ENCODE data around the gene ABLIM2.
A peak's percentile ranks its signal among the peaks of the same experiment; 100 is the strongest.

ABLIM2 gene

DNA sequence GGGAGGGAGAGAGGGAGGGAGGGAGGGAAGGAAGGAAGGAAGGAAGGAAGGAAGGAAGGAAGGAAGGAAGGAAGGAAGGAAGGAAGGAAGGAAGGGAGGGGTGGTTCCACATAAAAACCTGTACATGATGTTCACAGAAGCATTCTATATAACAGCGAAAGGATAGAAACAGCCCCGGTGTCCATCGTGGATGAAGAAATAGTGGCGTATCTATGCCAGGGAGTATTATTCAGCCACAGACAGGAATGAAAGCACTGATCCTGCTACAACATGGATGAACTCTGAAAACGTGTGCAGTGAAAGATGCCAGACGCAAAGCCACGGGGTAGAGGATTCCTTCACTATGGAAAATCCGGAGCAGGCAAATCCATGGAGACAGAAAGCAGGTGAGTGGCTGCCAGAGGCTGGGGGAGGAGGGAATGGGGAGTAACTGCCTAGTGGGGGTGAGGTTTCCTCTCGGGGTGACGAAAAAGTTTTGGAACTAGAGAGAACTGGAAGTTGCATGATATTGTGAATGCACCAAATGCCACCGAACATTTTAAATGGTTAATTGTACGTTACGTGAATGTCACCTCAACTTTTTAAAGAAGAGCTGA, 92.2 kb downstream of the ABLIM2 start:
- no peak for DNase-seq

DNA sequence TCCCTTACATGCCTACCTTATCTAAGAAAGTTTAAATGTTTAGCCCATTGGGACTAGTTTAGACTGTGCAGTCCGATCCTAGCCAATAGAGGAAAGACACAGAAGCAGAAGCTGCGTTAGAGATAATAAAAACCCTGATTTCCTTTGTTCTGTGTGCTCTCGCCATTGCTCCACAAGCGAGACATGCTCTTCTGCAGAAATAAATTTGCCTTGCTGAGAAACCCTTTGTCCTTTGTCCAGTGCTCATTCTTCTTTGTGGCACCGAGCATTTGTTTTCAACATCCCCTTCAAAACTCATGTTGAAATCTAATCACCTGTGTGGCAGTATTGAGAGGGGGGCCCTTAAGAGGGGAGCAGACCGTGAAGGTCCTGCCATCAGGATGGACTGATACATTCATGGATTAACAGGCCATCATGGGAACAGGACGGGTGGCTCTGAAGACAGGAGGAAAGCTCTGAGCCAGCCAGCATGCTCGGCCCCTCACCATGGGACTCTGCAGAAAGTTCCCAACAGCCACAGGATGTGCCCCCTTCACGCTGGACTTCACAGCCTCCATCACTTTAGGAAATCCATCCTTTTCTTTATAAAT, 94.5 kb downstream of the ABLIM2 start:
- DNase-seq = no peak

DNA sequence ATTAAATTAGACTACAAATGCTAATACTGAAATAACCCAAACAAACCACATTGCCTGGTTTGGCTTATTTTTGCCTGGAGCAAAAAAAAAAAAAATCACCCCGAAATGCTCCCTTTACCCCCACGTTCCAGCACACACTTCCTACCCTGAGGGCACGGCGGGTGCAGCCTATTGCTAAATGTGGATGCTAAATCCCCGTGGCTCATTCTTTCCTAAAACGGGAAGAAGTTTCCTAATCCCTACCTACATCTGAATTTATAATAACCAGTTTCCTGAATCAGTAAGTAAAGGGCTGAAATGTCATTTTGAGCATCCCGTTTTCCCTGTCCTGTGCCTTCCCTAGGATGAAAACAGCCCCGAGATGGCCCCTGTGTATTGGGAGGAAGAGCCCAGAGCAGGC, 97.0 kb downstream of the ABLIM2 start:
- no peak for DNase-seq

GRCh38 chr4:8061145-8061544, 97.5 kb downstream of the ABLIM2 start:
- no peak for DNase-seq

DNA sequence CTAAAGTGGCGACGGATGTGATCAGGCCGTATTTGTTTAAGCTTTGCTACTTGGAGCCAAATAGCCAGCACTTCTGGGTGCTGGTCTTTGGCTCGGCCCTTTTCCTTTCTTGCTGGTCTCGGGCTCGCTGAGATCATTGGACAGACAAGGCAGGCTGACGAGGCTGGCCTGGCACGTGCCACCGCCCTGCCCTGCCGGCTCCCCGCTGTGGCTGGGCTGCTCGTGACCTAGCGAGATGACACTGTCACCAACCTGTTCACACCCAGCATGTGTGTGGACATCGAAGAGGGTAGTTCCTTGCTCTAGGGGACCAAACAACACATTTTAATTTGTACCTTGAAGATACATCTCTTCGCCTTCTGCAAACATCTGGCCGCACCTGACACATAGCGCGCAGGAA, 98.0 kb downstream of the ABLIM2 start:
- no peak for DNase-seq

DNA sequence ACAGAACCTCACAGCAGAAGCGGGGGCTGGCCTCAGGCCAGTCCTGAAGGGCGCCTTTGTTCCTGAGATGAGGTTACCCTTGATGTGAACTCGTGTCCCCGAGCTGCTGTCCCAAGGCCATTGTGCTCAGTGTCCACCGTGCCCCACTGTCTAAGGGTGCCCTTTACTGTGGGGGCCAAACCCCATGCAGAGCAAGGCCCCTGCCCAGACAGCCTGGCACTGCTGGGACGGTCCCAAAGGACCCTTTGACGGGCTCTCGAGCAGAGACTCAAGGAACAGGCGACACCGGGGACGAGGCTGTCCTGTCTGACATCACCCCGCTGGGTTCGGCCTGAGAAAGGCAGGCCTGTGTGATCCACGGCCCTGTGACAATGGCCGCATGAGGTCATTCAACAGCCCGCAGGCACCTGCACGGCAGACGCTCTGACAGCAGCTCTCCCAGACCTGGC, 100.6 kb downstream of the ABLIM2 start:
- DNase-seq = no peak

GRCh38 chr4:8055206-8055605, 103.4 kb downstream of the ABLIM2 start:
- DNase-seq = no peak

DNA sequence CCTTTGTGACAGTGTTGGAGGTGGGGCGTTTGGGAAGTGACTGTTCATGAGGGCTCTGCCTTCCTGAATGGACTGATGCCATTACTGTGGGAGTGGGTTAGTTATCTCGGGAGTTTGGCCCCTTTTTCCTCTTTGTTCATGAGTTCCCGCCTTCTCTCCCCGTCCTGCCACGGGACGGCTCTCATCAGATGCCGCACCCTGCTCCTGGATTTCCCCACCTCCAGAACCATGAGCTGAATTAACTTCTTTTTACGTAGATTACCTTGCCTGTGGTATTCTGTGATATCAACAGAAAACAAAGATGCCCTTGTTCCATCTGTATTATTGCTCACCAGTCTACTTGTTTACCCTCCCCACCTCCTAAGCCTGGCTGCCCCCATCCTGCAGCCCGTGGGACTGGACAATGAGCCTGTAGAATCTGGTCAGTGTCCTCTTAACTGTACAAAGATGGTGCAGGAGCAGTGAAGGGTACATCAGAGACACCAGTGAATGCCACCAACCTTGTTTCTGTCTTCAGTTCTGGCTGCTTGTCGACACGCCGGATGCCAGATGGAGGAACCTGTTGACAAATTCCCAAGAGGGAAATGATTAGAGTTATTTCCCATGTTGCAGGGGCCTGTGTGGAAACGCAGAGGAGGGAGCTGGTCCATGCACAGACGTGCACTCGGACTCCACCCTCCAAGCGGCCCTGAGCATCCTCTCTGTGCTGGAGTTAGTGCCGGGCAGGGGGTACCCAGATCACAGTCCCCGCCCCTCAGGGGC, 104.7 kb downstream of the ABLIM2 start:
- no peak for DNase-seq

- DNase-seq = no peak
Measured at GRCh38 chr4:8052160-8052691, 106.4 kb downstream of the ABLIM2 start.

GRCh38 chr4:8051644-8052043, 107.0 kb downstream of the ABLIM2 start:
- DNase-seq = no peak

- peak in 1 of 2 experiments; percentile 32 for DNase-seq
Measured at GRCh38 chr4:8050555-8051206, 107.9 kb downstream of the ABLIM2 start.

DNA sequence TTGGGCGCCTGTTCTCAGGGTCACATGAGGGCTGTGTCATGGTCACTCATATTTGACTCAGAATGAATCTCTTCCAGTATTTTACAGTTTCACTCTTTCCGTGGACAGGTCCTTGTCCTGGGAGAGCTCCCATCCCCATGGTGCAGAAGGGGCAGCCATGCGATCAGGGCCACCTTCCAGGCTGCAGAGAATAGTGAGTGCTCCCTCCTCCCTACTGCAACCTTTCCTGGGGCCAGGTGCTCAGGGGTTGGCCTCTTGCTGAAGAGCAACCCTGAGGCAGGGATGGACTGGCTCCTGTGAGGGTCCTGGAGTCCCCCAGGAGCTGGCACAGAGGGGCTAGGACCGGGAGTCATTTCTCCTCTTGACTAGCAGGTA, 108.4 kb downstream of the ABLIM2 start:
- DNase-seq = no peak

- DNase-seq = no peak
Measured at GRCh38 chr4:8048856-8049676, 109.5 kb downstream of the ABLIM2 start.

DNA sequence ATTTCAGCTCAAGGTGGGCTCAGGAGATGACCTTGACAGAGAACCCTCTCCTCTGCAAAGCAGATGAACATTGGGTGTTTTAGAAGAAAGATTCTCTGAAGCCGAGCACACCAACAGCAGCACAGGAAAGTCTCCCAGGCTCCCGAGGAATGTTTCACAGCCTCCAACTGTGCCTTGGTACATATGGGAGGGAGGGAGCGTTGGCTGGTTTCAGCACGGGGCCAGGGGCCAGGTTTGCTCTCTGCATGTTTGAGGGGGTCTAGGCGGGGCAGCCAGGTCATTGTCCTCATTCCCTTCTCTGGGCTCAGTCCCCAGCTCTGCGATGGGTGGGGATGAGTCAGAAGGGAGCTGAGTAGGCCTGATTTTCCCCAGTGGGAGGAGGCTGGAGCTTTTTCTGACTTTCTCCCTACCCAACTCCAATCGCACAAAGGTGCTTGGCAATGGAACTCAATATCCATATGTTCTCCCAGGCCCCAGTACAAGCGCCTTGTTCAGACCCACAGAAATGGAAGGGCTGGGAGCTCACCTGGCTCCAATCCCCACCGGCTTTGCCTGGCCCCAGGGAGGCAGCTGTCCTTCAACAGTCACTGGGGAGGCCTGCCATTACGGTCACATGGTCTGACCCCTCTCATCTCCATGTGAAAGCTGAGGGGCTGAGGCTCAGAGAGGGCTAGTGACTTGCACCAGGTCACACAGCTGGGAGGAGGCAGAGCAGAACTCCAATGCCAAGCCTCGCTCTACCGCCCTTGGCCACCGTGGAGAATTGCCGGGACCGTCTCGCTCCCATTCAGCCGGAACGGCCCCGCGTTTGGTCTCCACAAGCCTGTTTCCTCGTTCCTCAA, 110.6 kb downstream of the ABLIM2 start:
- no peak for DNase-seq

- no peak for DNase-seq
Measured at GRCh38 chr4:8046925-8047541, 111.6 kb downstream of the ABLIM2 start.

- no peak for DNase-seq
Measured at GRCh38 chr4:8045909-8046308, 112.7 kb downstream of the ABLIM2 start.

- DNase-seq = no peak
Measured at GRCh38 chr4:8044699-8045098, 113.9 kb downstream of the ABLIM2 start.

- no peak for DNase-seq
Measured at GRCh38 chr4:8044244-8044643, 114.4 kb downstream of the ABLIM2 start.

GRCh38 chr4:8043596-8043995, 115.0 kb downstream of the ABLIM2 start:
- DNase-seq = no peak

DNA sequence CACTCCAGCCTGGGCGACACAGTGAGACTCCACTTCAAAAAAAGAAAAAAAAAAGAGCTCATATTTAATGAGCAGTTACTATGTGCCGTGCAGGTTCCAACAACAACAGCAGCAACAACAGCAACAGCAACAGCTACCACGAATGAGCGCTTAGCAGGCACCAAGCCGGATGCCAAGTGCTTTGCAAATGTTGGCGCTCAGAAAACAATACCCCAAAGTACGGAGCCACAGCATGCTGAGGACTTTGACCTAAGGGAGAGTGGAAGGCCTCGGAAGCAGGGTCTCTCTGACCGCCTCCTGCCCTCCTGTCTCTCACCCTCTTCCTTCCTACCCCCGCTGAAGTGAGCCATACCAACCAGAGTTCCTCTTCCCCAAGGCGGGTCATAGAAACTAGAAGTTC, 116.7 kb downstream of the ABLIM2 start:
- DNase-seq = no peak

GRCh38 chr4:8041172-8041571, 117.4 kb downstream of the ABLIM2 start:
- peak in 1 of 2 experiments; percentile 17 for DNase-seq
